Measurements from ENCODE around the gene ALG2. TPM values are rescaled to one million over a fixed set of nuclear protein-coding genes. Genes with fewer than 3 reads are reported as not detected.
A peak's percentile ranks its signal among the peaks of the same experiment; 100 is the strongest.

ALG2 gene
- total and polyA plus RNA-seq, 9 of the 15 experiments (the other 6 are each of a cell fraction or from before 2014, with no cell fraction given), result 4.9 to 41.9 (median 20.2) TPM

DNA sequence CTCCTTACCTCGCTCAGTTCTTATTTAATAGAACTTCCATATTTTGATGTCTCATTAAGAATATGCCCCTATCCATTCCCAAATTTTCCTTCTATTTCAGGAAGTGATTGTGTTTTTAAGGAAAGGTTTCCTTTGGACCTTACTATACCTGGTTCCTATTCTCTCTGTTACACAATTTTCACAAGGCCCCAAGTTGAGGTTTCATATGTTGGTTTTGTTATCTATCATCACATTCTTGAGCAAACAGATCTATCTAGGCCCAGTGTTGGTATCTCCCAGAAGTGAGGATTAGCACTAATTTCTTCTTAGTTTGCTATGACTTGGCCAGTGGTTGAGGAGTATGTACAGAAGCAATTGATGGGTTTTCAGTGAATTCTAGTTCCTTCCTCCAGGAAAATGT, 41.5 kb downstream of the ALG2 start (continued):
- TF ChIP-seq ZNF212 (CRISPR knock-in tag; IDR thresholded peaks at IDR 0.05), result no peak
- TF ChIP-seq, protein P1, sequence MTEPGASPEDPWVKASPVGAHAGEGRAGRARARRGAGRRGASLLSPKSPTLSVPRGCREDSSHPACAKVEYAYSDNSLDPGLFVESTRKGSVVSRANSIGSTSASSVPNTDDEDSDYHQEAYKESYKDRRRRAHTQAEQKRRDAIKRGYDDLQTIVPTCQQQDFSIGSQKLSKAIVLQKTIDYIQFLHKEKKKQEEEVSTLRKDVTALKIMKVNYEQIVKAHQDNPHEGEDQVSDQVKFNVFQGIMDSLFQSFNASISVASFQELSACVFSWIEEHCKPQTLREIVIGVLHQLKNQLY (CRISPR knock-in tag; conservative IDR thresholded peaks at IDR 0.05), result no peak
- TF ChIP-seq GABPB1 (CRISPR knock-in tag; IDR thresholded peaks at IDR 0.05), result no peak
- no peak for TF ChIP-seq ZC3H8 (IDR thresholded peaks at IDR 0.05)
- TF ChIP-seq FOXK2 (conservative IDR thresholded peaks at IDR 0.05 in 1 of 2, IDR thresholded peaks at IDR 0.05 in 1 of 2; ENCODE audit: low read depth in 2 of 2), result no peak

DNA sequence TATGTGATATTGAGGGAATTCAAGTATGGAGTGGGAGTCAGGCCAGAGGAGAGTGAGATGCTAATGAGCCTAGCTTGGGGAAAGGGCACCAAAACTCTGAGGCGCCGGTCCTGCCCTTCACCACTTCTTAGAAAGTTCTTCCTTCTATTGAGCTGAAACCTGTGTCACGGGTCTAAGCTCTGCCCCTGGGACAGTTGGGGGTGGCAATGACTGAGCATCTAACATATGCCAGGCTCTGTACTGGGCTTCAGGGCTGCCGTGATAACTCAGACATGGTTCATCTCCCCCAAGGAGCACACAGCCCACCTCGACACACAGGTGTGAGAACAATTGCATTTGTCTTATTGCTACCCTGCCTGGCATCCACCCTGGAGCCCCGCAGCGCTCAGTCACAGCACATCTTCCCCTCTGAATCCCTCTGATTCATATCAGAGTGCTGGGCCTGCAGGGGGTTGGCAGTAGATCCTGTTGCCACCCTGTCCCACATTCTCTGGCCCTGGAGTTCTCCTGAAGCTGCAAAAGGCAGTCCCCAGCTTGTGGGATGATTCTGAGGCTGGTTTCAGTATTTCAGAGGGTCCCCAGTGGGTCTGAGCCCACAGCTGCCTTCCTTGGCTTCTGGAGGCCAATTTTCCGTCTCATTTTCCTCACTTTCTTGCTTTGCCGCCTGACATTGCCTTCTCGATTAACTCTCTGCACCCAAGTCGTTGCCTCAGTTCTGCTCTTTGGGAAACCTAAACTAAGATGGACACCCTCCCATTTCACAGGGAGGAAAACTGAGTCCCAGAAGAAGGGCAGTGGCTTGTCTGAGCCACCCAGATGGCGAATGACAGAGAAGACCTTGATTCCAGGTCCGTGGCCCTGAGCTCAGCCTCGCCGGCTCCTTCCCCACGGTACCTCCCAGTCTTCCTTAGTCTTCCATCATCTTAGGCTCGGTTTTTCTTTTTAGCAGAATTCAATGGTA, 42.5 kb downstream of the ALG2 start:
- Histone ChIP-seq H3K4me3 (no peak overlapping the region), H3K9me3 (replicated peaks; ENCODE audit: control insufficient read depth, insufficient read depth, low read depth, low read length) (no peaks in the 10 kb centered on the region), H3K79me2 (ENCODE audit: control insufficient read depth, insufficient read depth, low read length) (no peaks in the 10 kb centered on the region), H3K4me1 (replicated peaks in 1 of 2; ENCODE audit: control insufficient read depth in 2 of 2, insufficient read depth in 2 of 2, low read length in 2 of 2) (no peaks in the 10 kb centered on the region), H3K9ac (ENCODE audit: insufficient read depth in 1 of 2, low read depth in 2 of 2, low read length in 2 of 2) (no peak overlapping the region), H4K20me1 (replicated peaks; ENCODE audit: control insufficient read depth, insufficient read depth, low read length) (no peaks in the 10 kb centered on the region), H3K36me3 (ENCODE audit: control insufficient read depth, insufficient read depth, low read length) (no peaks in the 10 kb centered on the region), H3K4me2 (ENCODE audit: insufficient read depth, low read length) (no peak overlapping the region), H3K9me1 (ENCODE audit: control insufficient read depth, insufficient read depth, low read length) (no peaks in the 10 kb centered on the region), H3K27ac (ENCODE audit: extremely low read depth, low read depth, low read length) (no peak overlapping the region), H3K27me3 (ENCODE audit: control insufficient read depth in 2 of 2, insufficient read depth in 2 of 2, low read length in 2 of 2) (peaks cover 0 to 21% of the 10 kb centered on the region in 2 experiments), H2AFZ (ENCODE audit: low read depth, low read length) (no peak overlapping the region)
- ATAC-seq, result no peak
- ChIA-PET CTCF (ENCODE audit: low intra/inter-chr PET ratio) (no interaction called here), POLR2A (interaction anchor here (0.5 to 0.8 kb wide), 3 partner anchors 15 to 993 kb away, joined by 3 to 4 read pairs (median 3); no protein-coding TSS in a partner anchor)
- no peak for DNase-seq (ENCODE audit: extremely low read depth in 1 of 4, low spot score in 3 of 4)
- no peak for FAIRE-seq
- WGBS (ENCODE audit: insufficient coverage, low coverage, missing lambda C conversion rate), result 23% methylated on average over 17 of the region's 17 CpGs
- intact Hi-C loops (cut with micrococcal nuclease), result no loop called here
- in situ Hi-C loops (cut with MboI), result no loop called here
- BruUV-seq (replicated peaks), result no TSS peak
- TF ChIP-seq IRF2 (CRISPR knock-in tag; IDR thresholded peaks at IDR 0.05), result no peak
- TF ChIP-seq, protein P2, sequence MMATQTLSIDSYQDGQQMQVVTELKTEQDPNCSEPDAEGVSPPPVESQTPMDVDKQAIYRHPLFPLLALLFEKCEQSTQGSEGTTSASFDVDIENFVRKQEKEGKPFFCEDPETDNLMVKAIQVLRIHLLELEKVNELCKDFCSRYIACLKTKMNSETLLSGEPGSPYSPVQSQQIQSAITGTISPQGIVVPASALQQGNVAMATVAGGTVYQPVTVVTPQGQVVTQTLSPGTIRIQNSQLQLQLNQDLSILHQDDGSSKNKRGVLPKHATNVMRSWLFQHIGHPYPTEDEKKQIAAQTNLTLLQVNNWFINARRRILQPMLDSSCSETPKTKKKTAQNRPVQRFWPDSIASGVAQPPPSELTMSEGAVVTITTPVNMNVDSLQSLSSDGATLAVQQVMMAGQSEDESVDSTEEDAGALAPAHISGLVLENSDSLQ (IDR thresholded peaks at IDR 0.05), result no peak
- peak; percentile 90 for TF ChIP-seq RBM25 (IDR thresholded peaks at IDR 0.05; ENCODE audit: low read depth, low read length, severe bottlenecking)
- no peak for TF ChIP-seq SP1 (CRISPR knock-in tag; IDR thresholded peaks at IDR 0.05)
- TF ChIP-seq, protein P3, sequence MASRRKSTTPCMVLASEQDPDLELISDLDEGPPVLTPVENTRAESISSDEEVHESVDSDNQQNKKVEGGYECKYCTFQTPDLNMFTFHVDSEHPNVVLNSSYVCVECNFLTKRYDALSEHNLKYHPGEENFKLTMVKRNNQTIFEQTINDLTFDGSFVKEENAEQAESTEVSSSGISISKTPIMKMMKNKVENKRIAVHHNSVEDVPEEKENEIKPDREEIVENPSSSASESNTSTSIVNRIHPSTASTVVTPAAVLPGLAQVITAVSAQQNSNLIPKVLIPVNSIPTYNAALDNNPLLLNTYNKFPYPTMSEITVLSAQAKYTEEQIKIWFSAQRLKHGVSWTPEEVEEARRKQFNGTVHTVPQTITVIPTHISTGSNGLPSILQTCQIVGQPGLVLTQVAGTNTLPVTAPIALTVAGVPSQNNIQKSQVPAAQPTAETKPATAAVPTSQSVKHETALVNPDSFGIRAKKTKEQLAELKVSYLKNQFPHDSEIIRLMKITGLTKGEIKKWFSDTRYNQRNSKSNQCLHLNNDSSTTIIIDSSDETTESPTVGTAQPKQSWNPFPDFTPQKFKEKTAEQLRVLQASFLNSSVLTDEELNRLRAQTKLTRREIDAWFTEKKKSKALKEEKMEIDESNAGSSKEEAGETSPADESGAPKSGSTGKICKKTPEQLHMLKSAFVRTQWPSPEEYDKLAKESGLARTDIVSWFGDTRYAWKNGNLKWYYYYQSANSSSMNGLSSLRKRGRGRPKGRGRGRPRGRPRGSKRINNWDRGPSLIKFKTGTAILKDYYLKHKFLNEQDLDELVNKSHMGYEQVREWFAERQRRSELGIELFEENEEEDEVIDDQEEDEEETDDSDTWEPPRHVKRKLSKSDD (conservative IDR thresholded peaks at IDR 0.05; ENCODE audit: low read length), result no peak
- no peak for TF ChIP-seq TEAD1 (CRISPR knock-in tag; IDR thresholded peaks at IDR 0.05)
- no peak for TF ChIP-seq NFIC (IDR thresholded peaks at IDR 0.05)
- peak; percentile 56 for TF ChIP-seq BCOR (IDR thresholded peaks at IDR 0.05)
- TF ChIP-seq, protein P4, sequence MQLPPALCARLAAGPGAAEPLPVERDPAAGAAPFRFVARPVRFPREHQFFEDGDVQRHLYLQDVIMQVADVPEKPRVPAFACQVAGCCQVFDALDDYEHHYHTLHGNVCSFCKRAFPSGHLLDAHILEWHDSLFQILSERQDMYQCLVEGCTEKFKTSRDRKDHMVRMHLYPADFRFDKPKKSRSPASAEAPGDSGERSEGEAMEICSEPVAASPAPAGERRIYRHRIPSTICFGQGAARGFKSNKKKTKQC (CRISPR knock-in tag; IDR thresholded peaks at IDR 0.05), result no peak
- no peak for TF ChIP-seq HDAC6 (IDR thresholded peaks at IDR 0.05; ENCODE audit: low read depth, low read length)
